Mucosa of descending colon (tissue), 3 donors: ENCODE results near the gene LOX. TPM values are rescaled to one million over a fixed set of nuclear protein-coding genes. Genes with fewer than 3 reads are reported as not detected.
"Not testable (repeated sequence)": the region's sequence is repeated elsewhere in the genome, so short reads cannot be mapped to it uniquely, and the experiment has no call there.

ENCODE experiments used
- ATAC-seq: fragments of 200-7000 bp; cut with Tn5 transposase; one replicate; pipeline ENCODE4 v1.9.1; 2020; ENCODE audit warnings: mild to moderate bottlenecking, moderate library complexity
- DNase-seq, 3 donors: peaks; one replicate each; pipeline ENCODE4 v3.0.0-alpha.2; 2020
- H3K36me3 ChIP-seq: fragments of 200-600 bp; one replicate; pipeline ENCODE4 v1.8.0; 2021; ENCODE audit warnings: low read depth, mild to moderate bottlenecking
- H3K4me1 ChIP-seq: fragments of 200-600 bp; one replicate; pipeline ENCODE4 v1.8.0; 2021; ENCODE audit warnings: low read depth, mild to moderate bottlenecking
- H3K4me3 ChIP-seq: fragments of 200-600 bp; one replicate; pipeline ENCODE4 v1.8.0; 2021; ENCODE audit warnings: mild to moderate bottlenecking
- H3K9me3 ChIP-seq: fragments of 200-600 bp; one replicate; pipeline ENCODE4 v1.8.0; 2021; ENCODE audit warnings: mild to moderate bottlenecking
- intact Hi-C, 2 donors: fragments of 100-400 bp; cut with DNase I in 1 of 2; cut with micrococcal nuclease in 1 of 2; formaldehyde crosslinking; loops; one replicate each; pipeline versions ENCODE4 v1.11.0 to v1.11.1; 2022; cut with DNase I, micrococcal nuclease
- total RNA-seq, 3 donors: library from RNA; stranded (reverse); fragmentation: NEBNext Ultra II Directional in 2 of 3; extraction: Animal tissue kit (Norgen Biotek cat#: 25700) in 2 of 3; gene quantifications; one replicate each; pipeline versions ENCODE4 v1.2.1 to v1.2.4, GENCODE V29; 2021 to 2023
- TF ChIP-seq, protein P1 (sequence below): fragments of 200-600 bp; IDR thresholded peaks from one replicate; pipeline ENCODE4 v1.8.0; 2022; ENCODE audit warnings: antibody characterized with exemption, mild to moderate bottlenecking
- donor health status: DM: no; HTN: no; CAD: no; lungs with moderate emphysema.
- donor health status: DM: no; HTN: no; CAD: no.
- donor health status: DM: no; HTN: yes; CAD: no.

The LOX gene
- total RNA-seq, 3 donors from 2014 or later = 1.2 to 6.7 (median 4.6) TPM

DNA sequence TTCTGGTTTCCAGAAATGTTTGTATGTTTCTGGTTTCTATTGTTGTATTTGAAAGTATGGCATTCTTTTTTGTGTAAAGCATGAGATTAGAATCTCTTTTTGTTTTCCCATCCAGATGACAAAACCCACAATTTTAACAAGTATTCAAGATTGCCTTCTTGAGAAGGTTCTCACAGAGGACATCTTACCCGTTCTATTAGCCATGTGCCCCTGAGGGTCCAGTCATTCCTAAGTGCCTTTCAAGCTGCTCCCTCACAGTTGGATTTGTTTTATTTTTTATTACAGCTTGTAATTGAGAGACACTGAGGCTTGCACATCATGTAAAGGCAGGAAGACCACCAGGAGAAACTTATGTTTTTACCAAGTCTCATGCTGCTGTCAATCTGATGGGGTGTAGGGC lies 19.3 kb upstream of the LOX start:
- H3K9me3 ChIP-seq = no peaks in the 10 kb centered on the region
- DNase-seq = no peak
- no peaks in the 10 kb centered on the region for H3K4me1 ChIP-seq
- no peaks in the 10 kb centered on the region for H3K36me3 ChIP-seq
- no peak for ATAC-seq
- TF ChIP-seq, protein P1, sequence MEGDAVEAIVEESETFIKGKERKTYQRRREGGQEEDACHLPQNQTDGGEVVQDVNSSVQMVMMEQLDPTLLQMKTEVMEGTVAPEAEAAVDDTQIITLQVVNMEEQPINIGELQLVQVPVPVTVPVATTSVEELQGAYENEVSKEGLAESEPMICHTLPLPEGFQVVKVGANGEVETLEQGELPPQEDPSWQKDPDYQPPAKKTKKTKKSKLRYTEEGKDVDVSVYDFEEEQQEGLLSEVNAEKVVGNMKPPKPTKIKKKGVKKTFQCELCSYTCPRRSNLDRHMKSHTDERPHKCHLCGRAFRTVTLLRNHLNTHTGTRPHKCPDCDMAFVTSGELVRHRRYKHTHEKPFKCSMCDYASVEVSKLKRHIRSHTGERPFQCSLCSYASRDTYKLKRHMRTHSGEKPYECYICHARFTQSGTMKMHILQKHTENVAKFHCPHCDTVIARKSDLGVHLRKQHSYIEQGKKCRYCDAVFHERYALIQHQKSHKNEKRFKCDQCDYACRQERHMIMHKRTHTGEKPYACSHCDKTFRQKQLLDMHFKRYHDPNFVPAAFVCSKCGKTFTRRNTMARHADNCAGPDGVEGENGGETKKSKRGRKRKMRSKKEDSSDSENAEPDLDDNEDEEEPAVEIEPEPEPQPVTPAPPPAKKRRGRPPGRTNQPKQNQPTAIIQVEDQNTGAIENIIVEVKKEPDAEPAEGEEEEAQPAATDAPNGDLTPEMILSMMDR = no peak
- intact Hi-C loops = no loop called here
- H3K4me3 ChIP-seq = no peak overlapping the region

DNA sequence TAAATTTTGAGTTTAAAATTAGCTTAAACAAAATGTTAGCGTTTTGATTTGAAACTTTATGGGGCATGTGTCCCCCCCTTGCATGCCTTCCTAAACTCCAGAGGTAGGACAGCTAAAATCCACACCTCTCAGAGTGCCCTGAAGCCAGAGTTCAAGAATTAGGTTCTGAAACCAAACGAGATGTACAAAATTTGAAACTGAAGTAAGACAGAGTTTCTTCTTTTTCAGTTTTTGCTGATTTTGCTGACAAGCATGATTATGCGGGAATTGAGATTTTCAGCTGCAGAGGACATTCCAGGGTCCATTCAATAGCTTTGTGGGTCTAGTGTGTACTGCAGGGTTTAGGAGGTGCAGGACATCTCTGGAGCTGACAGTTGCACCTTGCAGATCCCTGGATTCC lies 17.1 kb upstream of the LOX start:
- ATAC-seq = no peak
- intact Hi-C loops = no loop called here

DNA sequence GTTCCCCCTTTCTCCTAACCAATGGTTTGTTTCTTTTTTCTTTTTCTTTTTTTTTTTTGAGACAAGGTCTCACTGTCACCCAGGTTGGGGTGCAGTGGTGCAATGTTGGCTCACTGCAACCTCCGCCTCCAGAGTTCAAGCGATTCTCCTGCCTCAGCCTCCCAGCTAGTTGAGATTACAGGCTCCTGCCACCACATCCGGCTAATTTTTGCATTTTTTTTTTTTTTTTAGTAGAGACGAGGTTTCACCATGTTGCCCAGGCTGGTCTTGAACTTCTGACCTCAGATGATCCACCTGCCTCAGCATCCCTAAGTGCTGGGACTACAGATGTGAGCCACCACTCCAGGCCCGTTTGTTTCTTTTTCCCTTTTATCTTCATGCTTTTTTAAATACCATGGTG lies 16.2 kb upstream of the LOX start:
- ATAC-seq, DNase-seq, intact Hi-C loops, H3K9me3 ChIP-seq, H3K4me1 ChIP-seq, H3K36me3 ChIP-seq, H3K4me3 ChIP-seq: not testable (repeated sequence)

More for the DNA sequence above, 17.1 kb upstream of the LOX start:
- Histone ChIP-seq H3K4me1 (no peaks in the 10 kb centered on the region), H3K36me3 (no peaks in the 10 kb centered on the region), H3K9me3 (no peaks in the 10 kb centered on the region), H3K4me3 (no peak overlapping the region)
- no peak for DNase-seq
- TF ChIP-seq, protein P1 = no peak

DNA sequence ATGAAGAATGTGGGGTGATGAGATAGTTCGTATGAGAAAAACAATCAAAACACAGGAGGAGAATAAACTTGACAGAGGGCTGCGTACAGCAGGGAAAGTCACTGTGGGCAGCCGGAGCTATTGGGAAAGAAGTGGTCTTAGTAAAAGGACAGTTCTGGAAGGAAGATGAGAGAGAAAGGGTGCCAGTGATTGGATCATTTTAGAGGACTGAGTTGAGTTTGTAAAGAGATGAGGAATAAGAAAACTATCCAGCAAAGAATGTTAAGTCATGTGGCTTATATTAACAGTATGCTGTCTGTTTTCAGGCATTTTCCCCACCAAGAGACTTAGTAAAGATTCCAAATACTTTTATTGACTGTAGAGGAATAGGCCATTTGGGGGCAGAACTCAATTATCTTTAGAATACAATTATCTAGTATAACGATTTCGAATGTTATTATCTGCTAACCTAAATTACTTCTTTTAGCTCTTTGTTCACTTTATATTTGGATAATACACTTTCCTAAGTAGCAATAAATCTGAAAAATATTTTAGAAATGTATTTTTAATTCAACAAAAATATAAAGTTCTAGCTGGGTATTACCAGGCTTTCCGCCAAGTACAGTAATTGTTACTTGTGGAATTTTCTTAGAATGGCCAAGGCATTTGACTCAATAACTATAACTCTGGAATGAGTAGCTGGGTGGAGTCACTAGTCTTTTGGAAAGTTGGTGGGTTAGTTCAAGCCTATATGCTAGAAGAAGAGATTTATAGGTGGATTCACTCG lies 15.5 kb upstream of the LOX start:
- TF ChIP-seq, protein P1 = no peak
- intact Hi-C loops = no loop called here
- no peak overlapping the region for H3K4me3 ChIP-seq
- no peaks in the 10 kb centered on the region for H3K36me3 ChIP-seq
- H3K9me3 ChIP-seq = no peaks in the 10 kb centered on the region
- no peak for DNase-seq
- no peaks in the 10 kb centered on the region for H3K4me1 ChIP-seq
- no peak for ATAC-seq

DNA sequence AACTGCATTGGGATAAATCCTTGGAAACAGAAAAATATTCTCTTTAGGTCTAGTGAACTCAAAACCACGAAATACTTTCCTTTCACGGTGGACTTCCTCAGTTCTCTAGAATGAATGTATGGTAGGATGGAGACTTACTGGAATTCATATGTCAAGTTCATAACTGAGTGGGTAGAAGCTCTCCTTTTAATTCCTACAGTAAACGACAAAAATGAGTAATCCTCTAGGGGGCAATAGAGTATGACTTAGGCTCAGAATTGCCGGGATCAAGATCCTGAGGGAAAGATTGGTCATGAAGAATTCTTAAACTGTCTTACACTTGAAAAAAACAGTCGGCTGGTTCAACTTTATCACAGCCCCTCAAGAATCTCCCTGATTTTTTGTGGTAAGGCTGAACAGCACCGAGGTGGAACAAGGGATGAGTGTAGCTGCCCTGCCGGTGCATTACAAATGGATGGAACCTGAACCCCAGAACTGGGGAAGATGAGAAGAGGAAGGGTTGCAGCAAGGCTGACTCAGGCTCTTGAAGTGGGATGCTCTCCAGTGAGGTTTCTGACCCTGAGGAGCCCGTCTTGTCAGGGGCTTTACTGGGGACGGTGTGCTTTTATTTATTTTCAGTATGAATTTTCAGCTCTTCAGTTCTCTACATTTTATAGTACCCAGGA lies 14.0 kb upstream of the LOX start:
- intact Hi-C loops = no loop called here
- no peaks in the 10 kb centered on the region for H3K4me1 ChIP-seq
- no peaks in the 10 kb centered on the region for H3K9me3 ChIP-seq
- TF ChIP-seq, protein P1 = no peak
- H3K4me3 ChIP-seq = no peak overlapping the region
- ATAC-seq (peak; percentile 48), DNase-seq (no peak)
- H3K36me3 ChIP-seq = no peaks in the 10 kb centered on the region
